IPS DF 4.7 (cell line): ENCODE results near the gene ERRFI1.

Experiments used
- DNase-seq: peaks from one replicate; pipeline ENCODE4 v3.0.0-alpha.2; 2013; ENCODE audit warnings: low spot score; ENCODE audit errors: extremely low read depth

The ERRFI1 gene

GRCh38 chr1:8004113-8004802 lies 21.9 kb downstream of the ERRFI1 start:
- DNase-seq: no peak

GRCh38 chr1:8003438-8004112 lies 22.5 kb downstream of the ERRFI1 start:
- no peak for DNase-seq

GRCh38 chr1:8002921-8003320 lies 23.2 kb downstream of the ERRFI1 start:
- no peak for DNase-seq

- DNase-seq: no peak
These were observed 23.7 kb downstream of the ERRFI1 start for GRCh38 chr1:8002329-8002910.

GRCh38 chr1:7995437-7995836 lies 30.7 kb downstream of the ERRFI1 start:
- DNase-seq: no peak

DNA sequence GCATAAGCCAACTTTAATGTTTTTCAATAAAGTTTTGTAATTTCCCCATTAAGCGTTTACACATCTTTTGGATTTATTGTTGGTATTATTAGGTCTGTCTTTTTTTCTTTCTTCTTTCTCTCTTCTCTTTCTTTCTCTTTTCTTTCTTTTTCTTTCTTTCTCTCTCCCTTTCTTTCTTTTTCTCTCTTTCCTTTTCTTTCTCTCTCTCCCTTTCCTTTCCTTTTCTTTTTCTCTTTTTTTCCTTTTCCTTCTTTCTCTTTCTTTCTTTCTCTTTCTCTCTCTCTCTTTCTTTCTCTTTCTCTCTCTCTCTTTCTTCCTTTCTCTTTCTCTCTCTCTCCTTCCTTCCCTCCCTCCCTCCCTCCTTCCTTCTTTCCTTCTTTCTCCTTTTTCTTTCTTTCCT lies 31.3 kb downstream of the ERRFI1 start:
- no peak for DNase-seq

GRCh38 chr1:7993593-7994479 lies 32.3 kb downstream of the ERRFI1 start:
- DNase-seq: no peak

DNA sequence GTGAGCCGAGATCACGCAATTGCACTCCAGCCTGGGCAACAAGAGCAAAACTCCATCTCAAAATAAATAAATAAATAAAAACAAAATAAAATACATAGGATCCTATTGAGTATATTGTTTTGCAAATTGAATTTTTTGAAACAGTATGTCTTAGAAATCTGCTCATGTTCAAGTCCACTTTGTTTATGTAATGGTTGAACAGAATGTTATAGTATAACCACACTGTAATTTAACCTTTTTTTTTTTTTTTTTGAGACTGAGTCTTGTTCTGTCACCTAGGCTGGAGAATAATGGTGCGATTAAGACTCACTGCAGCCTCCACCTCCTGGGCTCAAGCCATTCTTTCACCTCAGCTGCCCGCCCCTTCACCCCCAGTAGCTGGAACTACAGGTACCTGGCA lies 33.2 kb downstream of the ERRFI1 start:
- no peak for DNase-seq

GRCh38 chr1:7991504-7992440 lies 34.3 kb downstream of the ERRFI1 start:
- DNase-seq: peak; percentile 79

DNA sequence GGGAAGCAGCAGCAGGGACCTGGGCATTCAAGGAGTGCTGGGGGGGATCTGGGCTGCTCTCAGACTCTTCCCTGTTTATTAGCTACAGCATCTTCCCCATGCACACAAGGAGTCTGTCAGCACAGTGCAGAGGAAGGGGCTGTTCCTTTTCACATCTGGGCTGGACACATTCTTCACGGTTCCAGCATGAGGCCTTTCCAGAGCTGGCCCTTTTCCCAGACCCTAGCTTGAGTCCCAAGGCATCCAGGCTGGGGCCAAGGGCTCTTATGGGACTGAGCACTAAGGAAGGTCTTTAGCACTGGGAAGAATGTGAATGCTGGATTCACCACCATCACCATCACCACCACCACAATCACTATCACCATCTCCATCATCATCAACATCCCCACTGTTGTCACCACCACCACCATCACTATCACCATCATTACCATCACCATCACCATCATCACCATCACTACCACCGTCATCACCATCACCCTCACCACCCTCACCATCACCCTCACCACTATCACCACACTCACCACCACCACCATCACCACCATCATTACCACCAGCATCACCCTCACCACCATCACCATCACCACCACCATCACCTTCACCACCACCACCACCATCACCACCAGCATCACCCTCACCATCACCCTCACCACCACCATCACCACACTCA lies 36.2 kb downstream of the ERRFI1 start:
- DNase-seq: no peak

DNA sequence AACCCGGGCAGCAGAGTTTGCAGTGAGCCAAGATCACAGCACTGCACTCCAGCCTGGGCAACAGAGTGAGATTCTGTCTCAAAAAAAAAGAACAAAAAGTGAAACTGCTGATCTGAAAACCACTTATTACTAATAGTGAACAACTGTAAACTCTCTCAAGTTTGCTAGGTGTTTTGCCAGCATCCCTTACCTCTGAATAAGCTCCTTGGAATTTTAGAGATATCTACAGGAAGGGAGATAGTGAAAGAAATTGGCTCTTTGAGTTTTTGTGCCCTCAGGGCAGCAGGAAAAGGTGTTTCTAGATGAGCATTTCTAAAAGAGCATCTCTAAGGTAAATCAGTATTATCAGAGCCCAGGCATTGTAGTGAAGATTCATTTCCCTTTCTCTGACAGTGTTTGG lies 37.5 kb downstream of the ERRFI1 start:
- no peak for DNase-seq

- DNase-seq: no peak
These were observed 38.6 kb downstream of the ERRFI1 start for GRCh38 chr1:7987528-7987927.

- DNase-seq: no peak
These were observed 40.1 kb downstream of the ERRFI1 start for GRCh38 chr1:7985851-7986612.

GRCh38 chr1:7984811-7985210 lies 41.3 kb downstream of the ERRFI1 start:
- no peak for DNase-seq

GRCh38 chr1:7983086-7983778 lies 42.9 kb downstream of the ERRFI1 start:
- DNase-seq: no peak

DNA sequence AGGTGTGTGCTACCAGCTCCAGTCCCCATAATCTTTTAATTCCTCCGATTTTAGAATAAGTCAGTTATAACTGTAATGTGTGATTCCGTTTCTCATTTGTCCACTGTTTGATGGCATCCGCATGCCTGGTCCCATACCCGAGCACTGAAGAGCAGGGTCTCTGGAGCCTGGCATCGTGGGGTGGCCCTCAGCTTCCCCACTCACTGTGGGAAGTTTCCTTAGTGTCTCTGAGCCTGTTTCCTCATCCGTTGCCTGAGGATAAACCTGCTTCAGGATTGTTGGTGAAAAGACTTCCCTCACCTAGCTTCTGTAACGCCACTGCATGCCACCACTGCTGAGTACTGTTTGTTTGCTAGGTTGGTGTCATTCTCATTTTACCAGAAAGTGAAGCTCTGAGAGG lies 45.1 kb downstream of the ERRFI1 start:
- DNase-seq: no peak

- peak; percentile 62 for DNase-seq
These were observed 50.8 kb downstream of the ERRFI1 start for GRCh38 chr1:7975212-7975865.

DNA sequence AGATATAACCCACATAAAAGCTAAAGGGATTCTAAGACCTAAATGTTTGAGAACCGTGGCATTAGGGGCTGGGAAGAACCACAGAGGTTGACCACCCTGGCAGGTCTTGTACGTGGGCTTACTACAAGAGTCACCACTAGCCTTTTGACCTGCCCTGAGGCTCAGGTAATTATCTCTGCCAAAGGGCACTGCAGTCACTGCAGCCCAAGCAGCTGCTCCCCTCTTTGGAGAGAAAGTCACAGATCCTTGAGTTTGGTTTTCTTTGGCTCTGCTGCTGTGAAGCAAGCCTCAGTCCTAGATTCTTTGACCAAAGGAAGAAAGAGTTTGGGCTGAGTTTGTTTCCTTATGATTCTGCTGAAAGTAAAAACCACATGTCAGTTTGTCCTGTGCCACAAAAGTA lies 53.0 kb downstream of the ERRFI1 start:
- DNase-seq: no peak
